H1 (cell line): ENCODE results near the gene SRGAP3. TPM values are rescaled to one million over a fixed set of nuclear protein-coding genes. Genes with fewer than 3 reads are reported as not detected.

Experiments used
- ASH2L ChIP-seq: fragments of 200-600, 300-600 bp; sonication (generic); IDR thresholded peaks from one replicate; pipeline ENCODE4 v1.7.1; 2017; ENCODE audit warnings: low read length
- CEBPB ChIP-seq: IDR thresholded peaks from 2 replicates; pipeline ENCODE4 v1.6.1; 2012; ENCODE audit warnings: low read depth, low read length
- KDM4A ChIP-seq: IDR thresholded peaks from one replicate; pipeline ENCODE4 v1.7.1; 2012; ENCODE audit warnings: low read depth, mild to moderate bottlenecking, moderate library complexity, low read length, inconsistent platforms; ENCODE audit not compliant: severe bottlenecking
- NANOG ChIP-seq: IDR thresholded peaks from 2 replicates; pipeline ENCODE4 v1.6.1; 2011; ENCODE audit warnings: low read length, low read depth, mild to moderate bottlenecking, inconsistent platforms; ENCODE audit not compliant: insufficient read depth, poor library complexity, severe bottlenecking
- POLR2A ChIP-seq, 2 experiments: IDR thresholded peaks; 1 replicate in 1 of 2; 2 replicates in 1 of 2; pipeline ENCODE4 v1.6.1; 2011; ENCODE audit warnings: low read depth in 2 of 2, low read length in 2 of 2, mild to moderate bottlenecking in 2 of 2; ENCODE audit errors: control extremely low read depth in 1 of 2
- POU5F1 ChIP-seq: IDR thresholded peaks from 2 replicates; pipeline ENCODE4 v1.6.1; 2011; ENCODE audit warnings: low read depth, mild to moderate bottlenecking, low read length, moderate library complexity
- RAD21 ChIP-seq, 2 experiments: IDR thresholded peaks in 1 of 2; conservative IDR thresholded peaks in 1 of 2; 2 replicates each; pipeline ENCODE4 v1.6.1; 2011; ENCODE audit warnings: low read depth in 2 of 2, low read length in 2 of 2, improper control_type of control experiment in 1 of 2, inconsistent platforms in 1 of 2, mild to moderate bottlenecking in 1 of 2, moderate library complexity in 1 of 2
- TAF7 ChIP-seq: optimal IDR thresholded peaks from 2 replicates; pipeline ENCODE3; 2011; ENCODE audit warnings: low read depth, mild to moderate bottlenecking, inconsistent platforms, low read length, moderate library complexity, borderline replicate concordance
- ZNF274 ChIP-seq: IDR thresholded peaks from 2 replicates; pipeline ENCODE4 v1.7.0; 2012; ENCODE audit warnings: low read length, borderline replicate concordance; ENCODE audit errors: extremely low read depth
- polyA plus RNA-seq, 7 experiments: library from polyadenylated mRNA; depleted of rRNA in 3 of 7; stranded (reverse) in 5 of 7; unstranded in 2 of 7; fragments of >200 nt in 5 of 7; fragments of 200-250 nt in 2 of 7; gene quantifications; 1 replicate in 5 of 7; 2 replicates in 1 of 7; 4 replicates in 1 of 7; pipeline versions ENCODE4 v1.2.1 to v1.2.3, GENCODE V29; 2011 to 2013; ENCODE audit warnings: missing spikeins in 2 of 7, mixed read lengths in 2 of 7
- total RNA-seq: library from RNA; stranded (reverse); fragmentation: NEBNext Ultra II Directional; extraction: Animal tissue kit (Norgen Biotek cat#: 25700); gene quantifications from 2 replicates; pipeline ENCODE4 v1.2.1, GENCODE V29; 2021
- TF ChIP-seq, protein P1 (sequence below), 3 experiments: IDR thresholded peaks; 1 replicate in 2 of 3; 2 replicates in 1 of 3; pipeline versions ENCODE4 v1.5.1 to v1.6.1; 2011; ENCODE audit warnings: low read length in 3 of 3, mild to moderate bottlenecking in 3 of 3, inconsistent platforms in 2 of 3, low read depth in 1 of 3, moderate library complexity in 1 of 3; ENCODE audit not compliant: insufficient read depth in 1 of 3; ENCODE audit errors: control extremely low read depth in 1 of 3

Gene SRGAP3
- total and polyA plus RNA-seq, 2 of the 8 experiments (the other 6 are each of a cell fraction or from before 2014, with no cell fraction given) = 5.8 to 11.4 TPM

GRCh38 chr3:9249273-9250192 lies at the start of gene SRGAP3 (continued):
- no peak for TF ChIP-seq ZNF274
- TF ChIP-seq ASH2L = peak; percentile 59
- no peak for TF ChIP-seq NANOG
- peak; percentile 36 to 46 for TF ChIP-seq RAD21 (IDR thresholded peaks at IDR 0.05 in 1 of 2, conservative IDR thresholded peaks at IDR 0.05 in 1 of 2; ENCODE audit: low read depth in 2 of 2, low read length in 2 of 2)
- peak in 1 of 2 experiments; percentile 54; a peak in 2 of 3 replicates for TF ChIP-seq POLR2A (IDR thresholded peaks at IDR 0.05; ENCODE audit: control extremely low read depth in 1 of 2, low read depth in 2 of 2, low read length in 2 of 2)
- peak; percentile 62 for TF ChIP-seq KDM4A
- TF ChIP-seq, protein P1, sequence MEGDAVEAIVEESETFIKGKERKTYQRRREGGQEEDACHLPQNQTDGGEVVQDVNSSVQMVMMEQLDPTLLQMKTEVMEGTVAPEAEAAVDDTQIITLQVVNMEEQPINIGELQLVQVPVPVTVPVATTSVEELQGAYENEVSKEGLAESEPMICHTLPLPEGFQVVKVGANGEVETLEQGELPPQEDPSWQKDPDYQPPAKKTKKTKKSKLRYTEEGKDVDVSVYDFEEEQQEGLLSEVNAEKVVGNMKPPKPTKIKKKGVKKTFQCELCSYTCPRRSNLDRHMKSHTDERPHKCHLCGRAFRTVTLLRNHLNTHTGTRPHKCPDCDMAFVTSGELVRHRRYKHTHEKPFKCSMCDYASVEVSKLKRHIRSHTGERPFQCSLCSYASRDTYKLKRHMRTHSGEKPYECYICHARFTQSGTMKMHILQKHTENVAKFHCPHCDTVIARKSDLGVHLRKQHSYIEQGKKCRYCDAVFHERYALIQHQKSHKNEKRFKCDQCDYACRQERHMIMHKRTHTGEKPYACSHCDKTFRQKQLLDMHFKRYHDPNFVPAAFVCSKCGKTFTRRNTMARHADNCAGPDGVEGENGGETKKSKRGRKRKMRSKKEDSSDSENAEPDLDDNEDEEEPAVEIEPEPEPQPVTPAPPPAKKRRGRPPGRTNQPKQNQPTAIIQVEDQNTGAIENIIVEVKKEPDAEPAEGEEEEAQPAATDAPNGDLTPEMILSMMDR (IDR thresholded peaks at IDR 0.05; ENCODE audit: control extremely low read depth in 1 of 3, insufficient read depth in 1 of 3, low read depth in 1 of 3, low read length in 3 of 3) = peak in 2 of 3 experiments; percentile 34 to 45; a peak in 2 of 4 replicates
- TF ChIP-seq CEBPB = no peak
- no peak for TF ChIP-seq TAF7
- no peak for TF ChIP-seq POU5F1
